ENCODE data around the gene LDB2. TPM values are rescaled to one million over a fixed set of nuclear protein-coding genes. Genes with fewer than 3 reads are reported as not detected.

Gene LDB2
- total and polyA plus RNA-seq, 2 of the 8 experiments (the other 6 are each of a cell fraction or from before 2014, with no cell fraction given) = 57.0 to 140 TPM

DNA sequence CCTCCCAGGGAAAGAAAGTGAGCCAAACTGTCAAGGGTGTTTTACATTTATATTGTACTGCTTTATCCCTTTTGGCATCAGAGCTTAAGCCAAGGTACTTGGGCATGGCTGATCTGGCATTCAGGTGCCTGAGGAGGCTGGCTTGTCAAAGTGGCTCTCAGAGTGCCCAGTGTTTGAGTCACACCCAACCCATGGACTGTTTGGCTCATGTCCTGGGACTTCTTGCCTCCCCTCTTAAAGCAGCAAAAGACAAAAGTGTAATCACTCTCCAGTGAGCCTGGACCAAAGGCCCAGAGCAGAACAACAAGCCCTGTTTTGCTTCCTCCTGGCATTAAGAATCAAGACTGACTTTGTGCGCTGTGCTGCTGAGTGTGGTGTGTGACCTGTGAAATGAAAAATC is 360.5 kb downstream of the LDB2 start:
- H3K18ac ChIP-seq (ENCODE audit: extremely low read depth, low read length) = no peak overlapping the region
- no peaks in the 10 kb centered on the region for H3K9me3 ChIP-seq (ENCODE audit: insufficient read depth in 2 of 2, low read depth in 1 of 2, low read length in 1 of 2)
- FAIRE-seq = no peak
- no peak overlapping the region for H4K5ac ChIP-seq (ENCODE audit: insufficient read length, low read depth, low read length)
- H3K23me2 ChIP-seq (ENCODE audit: low read depth, low read length) = no peaks in the 10 kb centered on the region
- H2BK5ac ChIP-seq (ENCODE audit: low read depth, low read length) = no peak overlapping the region
- DNase-seq (ENCODE audit: low read depth in 1 of 2, low spot score in 2 of 2) = no peak
- WGBS, 2 experiments (ENCODE audit: extremely low coverage in 1 of 2, insufficient coverage in 1 of 2, insufficient read length in 1 of 2, insufficient replicate concordance in 2 of 2, low coverage in 1 of 2, low lambda C conversion rate in 2 of 2, missing lambda C conversion rate in 1 of 2) = 100% methylated on average over 1 of the region's 1 CpG; no CpG with 5 or more reads in 1 of the 2 experiments
- H3K79me2 ChIP-seq (ENCODE audit: control insufficient read depth in 1 of 2, insufficient read depth in 2 of 2, low read length in 2 of 2) = no peaks in the 10 kb centered on the region
- POLR2A ChIA-PET (ENCODE audit: partially characterized antibody) = no interaction called here
- no peak overlapping the region for H2BK120ac ChIP-seq (replicated peaks; ENCODE audit: low read depth, low read length)
- H3K27ac ChIP-seq (ENCODE audit: low read depth, low read length) = no peak overlapping the region
- no peak overlapping the region for H2BK15ac ChIP-seq (ENCODE audit: low read length)
- TF ChIP-seq, protein P1, sequence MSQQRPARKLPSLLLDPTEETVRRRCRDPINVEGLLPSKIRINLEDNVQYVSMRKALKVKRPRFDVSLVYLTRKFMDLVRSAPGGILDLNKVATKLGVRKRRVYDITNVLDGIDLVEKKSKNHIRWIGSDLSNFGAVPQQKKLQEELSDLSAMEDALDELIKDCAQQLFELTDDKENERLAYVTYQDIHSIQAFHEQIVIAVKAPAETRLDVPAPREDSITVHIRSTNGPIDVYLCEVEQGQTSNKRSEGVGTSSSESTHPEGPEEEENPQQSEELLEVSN (IDR thresholded peaks at IDR 0.05) = no peak
- TF ChIP-seq YY1 (IDR thresholded peaks at IDR 0.05; ENCODE audit: low read depth, low read length) (no peak), TBP (IDR thresholded peaks at IDR 0.05; ENCODE audit: low read depth, low read length) (no peak), PHF8 (conservative IDR thresholded peaks at IDR 0.05; ENCODE audit: low read depth, low read length) (no peak)
- no peaks in the 10 kb centered on the region for H3K4me1 ChIP-seq (replicated peaks in 1 of 4; ENCODE audit: control insufficient read depth in 3 of 4, insufficient read depth in 4 of 4, low read length in 3 of 4)
- H3K4me2 ChIP-seq (ENCODE audit: insufficient read depth in 1 of 2, low read depth in 2 of 2, low read length in 2 of 2) = no peak overlapping the region
- peaks cover 4 to 5% of the 10 kb centered on the region in 2 experiments for H4K20me1 ChIP-seq (replicated peaks in 1 of 2; ENCODE audit: control insufficient read depth in 1 of 2, insufficient read depth in 2 of 2, low read length in 2 of 2)
- no peak overlapping the region for H3K14ac ChIP-seq (ENCODE audit: insufficient read length)
- no peak overlapping the region for H2BK20ac ChIP-seq (ENCODE audit: low read length)
- H3K79me1 ChIP-seq (ENCODE audit: low read depth, low read length) = no peaks in the 10 kb centered on the region
- no peak overlapping the region for H2BK12ac ChIP-seq (ENCODE audit: low read depth, low read length)
- CTCF ChIA-PET (ENCODE audit: partially characterized antibody) = interaction anchor here (1.0 kb wide), 1 partner anchor 19 kb away, joined by 3 read pairs; no protein-coding TSS in a partner anchor
- no peaks in the 10 kb centered on the region for H3K36me3 ChIP-seq (ENCODE audit: control insufficient read depth in 2 of 4, insufficient read depth in 4 of 4, low read length in 3 of 4)
- no peak overlapping the region for H3K23ac ChIP-seq (ENCODE audit: insufficient read length)
- H3K4ac ChIP-seq (replicated peaks; ENCODE audit: insufficient read length, low read depth, low read length) = no peak overlapping the region
- H3K9ac ChIP-seq (replicated peaks in 1 of 4; ENCODE audit: extremely low read depth in 1 of 4, low read depth in 3 of 4, low read length in 3 of 4) = no peak overlapping the region
- no peaks in the 10 kb centered on the region for H3K27me3 ChIP-seq (replicated peaks in 1 of 4; ENCODE audit: control insufficient read depth in 3 of 4, extremely low read depth in 1 of 4, insufficient read depth in 3 of 4, low read length in 3 of 4)
- H3K4me3 ChIP-seq (ENCODE audit: extremely low read depth in 1 of 4, insufficient read depth in 2 of 4, low read depth in 3 of 4, low read length in 4 of 4) = no peak overlapping the region
- no peak overlapping the region for H2AK5ac ChIP-seq (ENCODE audit: low read depth, low read length)
- H4K91ac ChIP-seq (replicated peaks; ENCODE audit: insufficient read length, low read length) = no peak overlapping the region
- no peak overlapping the region for H3K56ac ChIP-seq (replicated peaks; ENCODE audit: insufficient read length, low read depth, low read length)
- no peak overlapping the region for H2AFZ ChIP-seq (ENCODE audit: low read length)
- H4K8ac ChIP-seq (ENCODE audit: extremely low read depth, insufficient read depth, low read length) = no peak overlapping the region

Measured in H1 (cell line).